CD4-positive, alpha-beta T cell (primary cell): ENCODE measurements around the gene SH3BP1. TPM values are rescaled to one million over a fixed set of nuclear protein-coding genes. Genes with fewer than 3 reads are reported as not detected.

Source experiments
- ATAC-seq: fragments of 200-7000 bp; cut with Tn5 transposase; one replicate; pipeline ENCODE4 v1.10.0; 2022; ENCODE audit warnings: mild to moderate bottlenecking; ENCODE audit not compliant: poor library complexity
- CTCF ChIA-PET: fragments of 350-600 bp; sonication (Branson Sonifier 250); formaldehyde crosslinking; loops from one replicate; lab custom pipeline; 2021; ENCODE audit warnings: antibody characterized with exemption, inconsistent platforms; lab: Charles Lee
- POLR2A ChIA-PET: fragments of 350-600 bp; sonication (Branson Sonifier 250); formaldehyde crosslinking; loops from one replicate; lab custom pipeline; 2021; ENCODE audit warnings: antibody characterized with exemption, inconsistent platforms; lab: Charles Lee
- DNase-seq, 14 experiments: peaks; one replicate each; pipeline ENCODE4 v3.0.0-alpha.2; 2013 to 2020; ENCODE audit warnings: mixed read lengths in 2 of 14
- H3K27ac ChIP-seq, 2 donors: one replicate each; pipeline versions ENCODE4 v1.5.1 to v1.7.0; 2013; ENCODE audit warnings: low read length in 2 of 2, low read depth in 1 of 2, mild to moderate bottlenecking in 1 of 2
- H3K27me3 ChIP-seq, 2 experiments: 1 replicate in 1 of 2; 2 replicates in 1 of 2; pipeline versions ENCODE4 v1.6.1 to v1.7.0; 2013; ENCODE audit warnings: low read length in 2 of 2, control low read depth in 1 of 2, mild to moderate bottlenecking in 1 of 2, moderate library complexity in 1 of 2; ENCODE audit not compliant: insufficient read depth in 2 of 2, control insufficient read depth in 1 of 2
- H3K36me3 ChIP-seq: one replicate; pipeline ENCODE4 v1.6.1; 2013; ENCODE audit warnings: low read length, control low read depth; ENCODE audit not compliant: insufficient read depth
- H3K4me1 ChIP-seq: one replicate; pipeline ENCODE4 v1.6.1; 2013; ENCODE audit warnings: low read length, control low read depth; ENCODE audit not compliant: insufficient read depth
- H3K4me3 ChIP-seq: one replicate; pipeline ENCODE4 v1.5.1; 2013; ENCODE audit warnings: mild to moderate bottlenecking, low read length, moderate library complexity
- H3K9me3 ChIP-seq, 2 experiments: 1 replicate in 1 of 2; 2 replicates in 1 of 2; pipeline versions ENCODE4 v1.6.1 to v1.7.0; 2013; ENCODE audit warnings: low read length in 2 of 2, mild to moderate bottlenecking in 2 of 2, control low read depth in 1 of 2, moderate library complexity in 1 of 2; ENCODE audit not compliant: control insufficient read depth in 1 of 2, insufficient read depth in 1 of 2
- H3K27ac Mint-ChIP-seq: one replicate; pipeline ENCODE4 v1.8.0; 2020; ENCODE audit warnings: mixed read lengths
- H3K27me3 Mint-ChIP-seq: one replicate; pipeline ENCODE4 v1.8.0; 2021; ENCODE audit warnings: mixed read lengths
- H3K36me3 Mint-ChIP-seq: one replicate; pipeline ENCODE4 v1.8.0; 2021; ENCODE audit warnings: low read depth, mixed read lengths
- H3K4me1 Mint-ChIP-seq: one replicate; pipeline ENCODE4 v1.8.0; 2021; ENCODE audit warnings: low read depth, mixed read lengths
- H3K4me3 Mint-ChIP-seq: one replicate; pipeline ENCODE4 v1.8.0; 2020; ENCODE audit warnings: mild to moderate bottlenecking, mixed read lengths
- H3K9me3 Mint-ChIP-seq: one replicate; pipeline ENCODE4 v1.8.0; 2020; ENCODE audit warnings: mixed read lengths
- CTCF ChIP-seq: fragments of 200-600 bp; IDR thresholded peaks from one replicate; pipeline ENCODE4 v1.8.0; 2022; ENCODE audit warnings: antibody characterized with exemption, mild to moderate bottlenecking
- intact Hi-C, 2 experiments: fragments of 100-400 bp; cut with DNase I in 1 of 2; cut with micrococcal nuclease in 1 of 2; formaldehyde crosslinking; loops; one replicate each; pipeline versions ENCODE4 v1.15.1 to v1.9.0; 2023 to 2025; cut with DNase I, micrococcal nuclease
- total RNA-seq, 174 experiments: library from RNA in 2 of 174; stranded (reverse) in 2 of 174; gene quantifications; one replicate each; pipeline ENCODE4 v1.2.3 and lab custom pipeline; 2021 to 2026

SH3BP1 gene
- total RNA-seq, 2 experiments from 2014 or later = 46.9 to 49.0 TPM

DNA sequence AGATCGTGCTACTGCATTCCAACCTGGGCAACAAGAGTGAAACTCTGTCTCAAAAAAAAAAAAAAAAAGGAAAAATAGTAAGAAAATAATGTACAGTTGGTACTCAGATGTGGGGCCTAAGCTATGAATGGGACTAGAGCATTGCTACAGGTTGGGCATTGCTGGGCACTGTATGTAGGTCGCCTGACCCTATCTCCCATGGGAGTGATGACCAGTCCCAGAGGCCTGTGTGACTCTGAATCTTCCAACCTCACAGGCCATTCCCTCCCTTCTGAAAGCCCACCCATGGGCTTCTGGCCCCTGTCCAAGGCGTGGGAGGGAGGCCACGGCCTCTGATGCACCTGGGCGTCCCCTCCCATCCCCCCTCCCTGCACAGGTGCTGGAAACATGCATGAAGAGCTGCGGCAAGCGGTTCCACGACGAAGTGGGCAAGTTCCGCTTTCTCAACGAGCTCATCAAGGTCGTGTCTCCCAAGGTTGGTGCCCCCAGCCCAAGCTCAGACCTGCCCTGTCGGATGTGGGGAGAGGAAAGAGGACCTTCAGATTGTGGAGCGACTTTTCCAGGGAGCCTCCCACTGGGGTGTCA lies 21.3 kb upstream of the SH3BP1 start:
- Mint-ChIP-seq H3K36me3 (peaks cover 50% of the 10 kb centered on the region), H3K27me3 (no peaks in the 10 kb centered on the region), H3K4me3 (no peak overlapping the region), H3K9me3 (no peaks in the 10 kb centered on the region), H3K27ac (no peak overlapping the region), H3K4me1 (no peaks in the 10 kb centered on the region)
- intact Hi-C loops = no loop called here
- CTCF ChIA-PET = interaction anchor here (0.9 kb wide), 1 partner anchor 63 kb away, joined by 4 read pairs; no protein-coding TSS in a partner anchor
- no peak overlapping the region for H3K27ac ChIP-seq
- H3K36me3 ChIP-seq = peaks cover 74% of the 10 kb centered on the region
- H3K4me1 ChIP-seq = peaks cover 3% of the 10 kb centered on the region
- no peaks in the 10 kb centered on the region for H3K27me3 ChIP-seq
- ATAC-seq (no peak), DNase-seq (peak in 1 of 14 experiments; percentile 20)
- no peak overlapping the region for H3K4me3 ChIP-seq
- no peaks in the 10 kb centered on the region for H3K9me3 ChIP-seq
- POLR2A ChIA-PET = interaction anchor here (0.7 to 1.3 kb wide), 3 partner anchors 9 to 1472 kb away, joined by 3 to 6 read pairs (median 4); partner anchors contain the start of gene PDXP
- TF ChIP-seq CTCF = no peak

- ChIA-PET POLR2A (interaction anchor here (1.3 to 1.9 kb wide), 3 partner anchors 8 to 59 kb away, joined by 4 to 6 read pairs (median 4); partner anchors contain the start of gene PDXP), CTCF (interaction anchor here (1.8 kb wide), 1 partner anchor 25 kb away, joined by 6 read pairs; no protein-coding TSS in a partner anchor)
- Mint-ChIP-seq H3K27ac (no peak overlapping the region), H3K36me3 (peaks cover 52% of the 10 kb centered on the region), H3K9me3 (no peaks in the 10 kb centered on the region), H3K4me3 (no peak overlapping the region), H3K4me1 (peaks cover 3% of the 10 kb centered on the region), H3K27me3 (no peaks in the 10 kb centered on the region)
- Histone ChIP-seq H3K36me3 (peaks cover 75% of the 10 kb centered on the region), H3K4me3 (no peak overlapping the region), H3K9me3 (no peaks in the 10 kb centered on the region), H3K27me3 (no peaks in the 10 kb centered on the region), H3K4me1 (peaks cover 8% of the 10 kb centered on the region), H3K27ac (no peak overlapping the region)
- intact Hi-C loops = no loop called here
- TF ChIP-seq CTCF = no peak
- DNase-seq (no peak), ATAC-seq (no peak)
Measured at GRCh38 chr22:37618674-37619073, 20.8 kb upstream of the SH3BP1 start.

- intact Hi-C loops = loop anchor here in 1 of 2 experiments (5.0 kb wide), 1 partner anchor 127 kb away; no protein-coding TSS in a partner anchor
- DNase-seq = no peak
Measured at GRCh38 chr22:37619991-37620390, 19.5 kb upstream of the SH3BP1 start.

More at GRCh38 chr22:37619991-37620390, 19.5 kb upstream of the SH3BP1 start:
- H3K36me3 ChIP-seq = peaks cover 66% of the 10 kb centered on the region
- H3K4me1 ChIP-seq = peaks cover 22% of the 10 kb centered on the region
- no peak overlapping the region for H3K4me3 ChIP-seq
- ChIA-PET CTCF (interaction anchor here (1.6 to 1.8 kb wide), 2 partner anchors 17 to 23 kb away, joined by 3 to 6 read pairs; no protein-coding TSS in a partner anchor), POLR2A (interaction anchor here (1.2 to 1.9 kb wide), 5 partner anchors 8 to 57 kb away, joined by 3 to 6 read pairs (median 4); partner anchors contain the start of gene PDXP)
- H3K9me3 ChIP-seq = no peaks in the 10 kb centered on the region
- TF ChIP-seq CTCF = no peak
- no peak overlapping the region for H3K27ac ChIP-seq
- ATAC-seq = no peak
- H3K27me3 ChIP-seq = no peaks in the 10 kb centered on the region
- no peaks in the 10 kb centered on the region for H3K9me3 Mint-ChIP-seq
- H3K4me3 Mint-ChIP-seq = no peak overlapping the region
- H3K4me1 Mint-ChIP-seq = peaks cover 13% of the 10 kb centered on the region
- peaks cover 49% of the 10 kb centered on the region for H3K36me3 Mint-ChIP-seq
- H3K27ac Mint-ChIP-seq = no peak overlapping the region
- no peaks in the 10 kb centered on the region for H3K27me3 Mint-ChIP-seq
